Activated CD8-positive, alpha-beta memory T cell treated with anti-CD3 and anti-CD28 coated beads, Interleukin-2, amount 50 U/mL, for 1 hour (primary cell): ENCODE results near the gene LRRC4C.

Experiments
- DNase-seq: peaks from one replicate; pipeline ENCODE4 v3.0.0-alpha.2; 2020; ENCODE audit errors: extremely low read depth

Gene LRRC4C

GRCh38 chr11:41328324-41328723 is 131.1 kb downstream of the LRRC4C start:
- no peak for DNase-seq

DNA sequence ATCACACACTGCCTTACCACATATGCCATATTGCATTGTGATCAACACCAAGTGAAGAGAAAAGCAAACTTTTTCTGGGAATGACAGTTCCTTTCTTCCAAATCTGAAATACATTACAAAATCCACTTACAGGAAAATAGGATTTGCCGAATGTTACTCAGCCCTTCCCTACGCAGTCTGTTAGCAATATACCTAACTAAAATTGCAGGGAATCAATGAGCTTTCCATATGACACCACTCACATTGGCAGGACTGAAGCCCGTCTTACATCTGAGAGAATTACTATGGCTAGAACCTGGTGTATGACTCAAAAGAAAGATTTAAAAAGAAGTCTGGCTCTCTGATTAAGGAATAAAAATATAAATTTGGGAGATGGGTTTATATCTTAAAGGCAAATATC is 136.0 kb downstream of the LRRC4C start:
- no peak for DNase-seq

- no peak for DNase-seq
These were observed 138.8 kb downstream of the LRRC4C start for GRCh38 chr11:41320653-41321052.

DNA sequence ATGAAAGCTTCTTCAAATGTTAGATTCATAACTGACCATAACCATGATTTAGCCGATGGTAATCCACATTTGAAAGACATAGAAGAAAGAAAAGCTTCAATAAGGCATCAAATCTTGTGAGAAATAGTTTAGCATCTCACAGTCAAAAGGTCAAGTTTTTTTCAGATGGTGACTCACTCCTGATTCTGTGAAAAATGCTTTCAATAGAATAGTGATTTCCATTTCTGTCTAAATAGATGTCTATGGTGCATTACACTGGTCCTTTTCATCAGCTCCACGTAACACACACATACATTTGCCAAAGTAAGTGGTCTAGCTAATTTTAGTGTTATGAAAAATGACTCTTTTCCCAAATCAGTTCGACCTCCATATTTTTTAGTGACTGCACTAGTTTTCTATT is 139.2 kb downstream of the LRRC4C start:
- DNase-seq, result no peak

DNA sequence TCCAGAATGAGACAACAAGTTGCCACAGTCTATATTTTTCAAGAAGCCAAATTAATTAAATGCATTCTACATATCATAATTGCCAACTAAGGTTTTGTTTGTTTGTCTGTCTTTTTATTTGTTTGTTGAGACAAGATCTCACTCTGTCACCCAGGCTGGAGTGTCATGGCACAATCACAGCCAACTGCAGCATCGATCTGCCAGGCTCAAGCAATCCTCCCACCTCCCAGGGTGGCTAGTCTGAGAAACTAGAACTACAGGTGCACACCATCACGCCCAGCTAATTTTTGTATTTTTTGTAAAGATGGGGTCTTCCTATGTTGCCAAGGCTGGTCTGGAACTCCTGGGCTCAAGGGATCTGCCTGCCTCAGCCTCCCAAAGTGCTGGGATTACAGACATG is 140.0 kb downstream of the LRRC4C start:
- DNase-seq, result no peak

- no peak for DNase-seq
These were observed 142.7 kb downstream of the LRRC4C start for GRCh38 chr11:41316751-41317150.

DNA sequence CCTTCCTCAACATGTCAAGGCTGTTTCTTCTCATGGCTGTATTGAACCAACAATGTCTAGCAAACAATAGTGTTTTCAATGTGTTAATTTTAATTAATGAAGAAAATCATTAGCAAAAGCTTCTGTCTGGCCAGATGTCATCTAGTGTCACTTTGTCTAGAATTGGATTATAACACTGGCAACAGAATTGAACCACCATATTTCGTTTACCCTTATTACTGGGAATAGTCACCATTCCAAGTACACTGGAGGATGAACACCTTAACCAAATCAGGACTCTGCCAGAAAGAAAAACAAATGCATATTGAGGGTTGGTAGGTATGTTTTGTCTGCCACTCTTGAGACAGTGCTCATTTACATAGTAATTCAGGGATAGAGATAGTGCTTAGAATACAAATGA is 146.2 kb downstream of the LRRC4C start:
- no peak for DNase-seq

GRCh38 chr11:41309716-41310115 is 149.7 kb downstream of the LRRC4C start:
- DNase-seq, result no peak

DNA sequence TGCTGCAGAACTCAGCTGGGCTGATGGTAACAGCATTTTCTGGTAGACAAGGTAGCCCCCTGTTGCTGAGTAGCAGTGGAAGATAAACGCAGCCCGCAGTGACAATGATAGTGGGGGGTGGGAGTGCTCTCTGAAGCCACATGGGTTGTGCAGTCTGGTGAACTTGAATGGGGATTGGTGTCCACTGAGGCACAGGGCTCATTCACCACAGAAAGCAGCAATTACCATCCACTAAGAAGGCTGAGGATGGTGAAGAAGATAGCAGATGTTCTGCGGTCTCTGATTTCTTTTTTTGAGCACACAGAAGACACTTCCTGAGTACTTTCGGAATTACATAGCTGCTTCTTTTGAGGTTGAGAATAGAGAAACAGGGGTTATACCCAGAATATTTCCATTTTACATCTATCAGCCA is 150.3 kb downstream of the LRRC4C start:
- no peak for DNase-seq

GRCh38 chr11:41308286-41308685 is 151.2 kb downstream of the LRRC4C start:
- no peak for DNase-seq

GRCh38 chr11:41307296-41308080 is 152.0 kb downstream of the LRRC4C start:
- no peak for DNase-seq

- no peak for DNase-seq
These were observed 153.0 kb downstream of the LRRC4C start for GRCh38 chr11:41306431-41306830.

- DNase-seq, result no peak
These were observed 158.4 kb downstream of the LRRC4C start for GRCh38 chr11:41301023-41301422.

- no peak for DNase-seq
These were observed 170.0 kb downstream of the LRRC4C start for GRCh38 chr11:41289408-41289807.

GRCh38 chr11:41286751-41287150 is 172.7 kb downstream of the LRRC4C start:
- DNase-seq, result no peak

GRCh38 chr11:41284354-41284753 is 175.1 kb downstream of the LRRC4C start:
- DNase-seq, result no peak

GRCh38 chr11:41283191-41283930 is 176.1 kb downstream of the LRRC4C start:
- no peak for DNase-seq

GRCh38 chr11:41282395-41282794 is 177.1 kb downstream of the LRRC4C start:
- DNase-seq, result no peak

GRCh38 chr11:41281131-41281742 is 178.2 kb downstream of the LRRC4C start:
- DNase-seq, result no peak

DNA sequence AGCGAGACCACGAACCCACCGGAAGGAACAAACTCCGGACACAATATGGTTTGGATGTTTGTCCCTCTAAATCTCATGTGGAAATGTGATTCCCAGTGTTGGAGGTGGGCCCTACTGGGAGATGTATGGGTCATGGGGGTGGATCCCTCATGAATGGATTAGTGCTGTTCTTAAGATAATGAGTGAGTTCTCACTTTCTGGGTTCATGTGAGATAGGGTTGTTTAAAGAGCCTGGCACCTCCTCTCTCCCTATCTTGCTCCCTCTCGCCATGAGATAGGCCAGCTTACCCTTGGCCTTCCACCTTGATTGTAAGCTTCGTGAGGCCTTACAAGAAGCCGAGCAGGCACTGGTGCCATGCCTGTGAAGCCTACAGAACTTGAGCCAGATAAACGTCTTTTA is 184.6 kb downstream of the LRRC4C start:
- DNase-seq, result no peak

DNA sequence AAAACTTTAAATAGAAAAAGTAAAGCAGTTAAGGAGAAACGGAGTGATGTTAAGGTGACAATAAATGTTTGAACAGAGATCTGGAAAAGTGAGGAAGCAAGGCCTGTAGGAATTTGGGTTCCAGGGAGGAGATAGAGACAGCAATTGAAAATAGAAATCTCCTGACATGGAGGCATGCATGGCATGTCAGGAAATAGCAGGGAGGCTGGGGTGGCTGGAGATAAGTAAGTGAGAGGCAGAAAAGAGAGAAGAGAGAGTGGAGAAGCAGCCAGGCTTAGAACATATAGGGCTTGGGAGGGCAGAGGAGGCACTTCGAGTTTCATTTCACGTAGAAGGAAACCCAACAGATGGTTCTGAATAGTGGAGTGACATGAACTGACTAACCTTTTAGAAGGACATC is 185.5 kb downstream of the LRRC4C start:
- no peak for DNase-seq

- no peak for DNase-seq
These were observed 192.0 kb downstream of the LRRC4C start for GRCh38 chr11:41267451-41267850.

- no peak for DNase-seq
These were observed 203.4 kb downstream of the LRRC4C start for GRCh38 chr11:41256041-41256440.
